ENCODE measurements around the gene LAX1. TPM values are rescaled to one million over a fixed set of nuclear protein-coding genes. Genes with fewer than 3 reads are reported as not detected.

LAX1 gene
- total RNA-seq, 1 donor from 2014 or later: not detected

DNA sequence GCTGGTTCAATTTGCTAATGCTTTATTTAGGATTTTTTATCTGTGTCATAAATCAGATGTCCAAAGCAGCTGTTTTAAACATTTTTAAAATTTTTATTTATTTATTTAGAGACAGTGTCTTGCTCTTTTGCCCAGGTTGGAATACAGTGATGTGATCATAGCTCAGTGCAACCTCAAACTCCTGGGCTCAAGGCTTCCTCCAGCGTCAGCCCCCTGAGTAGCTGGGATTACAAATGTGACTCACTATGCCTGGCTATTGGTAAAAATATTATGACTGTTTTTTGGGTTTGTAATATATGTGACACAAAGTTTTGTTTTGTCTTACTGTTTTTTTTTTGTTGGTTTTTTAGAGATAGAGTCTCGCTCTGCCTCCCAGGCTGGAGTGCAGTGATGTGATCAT lies 42.2 kb downstream of the LAX1 start:
- FAIRE-seq: no peak

GRCh38 chr1:203813581-203814341 lies 48.8 kb downstream of the LAX1 start:
- DNase-seq (ENCODE audit: low read depth): no peak
- Mint-ChIP-seq H3K4me3 (ENCODE audit: unreplicated experiment) (no peak overlapping the region), H3K4me1 (ENCODE audit: low read depth, unreplicated experiment) (no peaks in the 10 kb centered on the region), H3K36me3 (ENCODE audit: low read depth, unreplicated experiment) (peaks cover 15% of the 10 kb centered on the region), H3K27ac (ENCODE audit: unreplicated experiment) (no peak overlapping the region), H3K27me3 (ENCODE audit: low read depth, unreplicated experiment) (no peaks in the 10 kb centered on the region), H3K9me3 (ENCODE audit: unreplicated experiment) (peaks cover 2% of the 10 kb centered on the region)
- FAIRE-seq: no peak
- Histone ChIP-seq H3K36me3 (ENCODE audit: insufficient read depth, low read length) (peaks cover 23% of the 10 kb centered on the region), H3K4me3 (ENCODE audit: insufficient read depth, low read depth, low read length) (no peak overlapping the region), H3K27me3 (ENCODE audit: insufficient read depth, low read length) (no peaks in the 10 kb centered on the region), H3K9ac (ENCODE audit: low read length) (no peak overlapping the region), H3K27ac (ENCODE audit: low read depth, low read length) (no peak overlapping the region), H3K4me2 (ENCODE audit: low read length) (no peak overlapping the region), H4K20me1 (ENCODE audit: insufficient read depth, low read length) (peaks cover 75% of the 10 kb centered on the region), H2AFZ (ENCODE audit: low read depth, low read length) (no peak overlapping the region), H3K79me2 (ENCODE audit: insufficient read depth, low read length) (peaks cover 94% of the 10 kb centered on the region), H3K4me1 (ENCODE audit: insufficient read depth, low read length) (no peaks in the 10 kb centered on the region), H3K9me3 (ENCODE audit: insufficient read depth, low read depth, low read length) (no peaks in the 10 kb centered on the region)
- TF ChIP-seq, protein P1, sequence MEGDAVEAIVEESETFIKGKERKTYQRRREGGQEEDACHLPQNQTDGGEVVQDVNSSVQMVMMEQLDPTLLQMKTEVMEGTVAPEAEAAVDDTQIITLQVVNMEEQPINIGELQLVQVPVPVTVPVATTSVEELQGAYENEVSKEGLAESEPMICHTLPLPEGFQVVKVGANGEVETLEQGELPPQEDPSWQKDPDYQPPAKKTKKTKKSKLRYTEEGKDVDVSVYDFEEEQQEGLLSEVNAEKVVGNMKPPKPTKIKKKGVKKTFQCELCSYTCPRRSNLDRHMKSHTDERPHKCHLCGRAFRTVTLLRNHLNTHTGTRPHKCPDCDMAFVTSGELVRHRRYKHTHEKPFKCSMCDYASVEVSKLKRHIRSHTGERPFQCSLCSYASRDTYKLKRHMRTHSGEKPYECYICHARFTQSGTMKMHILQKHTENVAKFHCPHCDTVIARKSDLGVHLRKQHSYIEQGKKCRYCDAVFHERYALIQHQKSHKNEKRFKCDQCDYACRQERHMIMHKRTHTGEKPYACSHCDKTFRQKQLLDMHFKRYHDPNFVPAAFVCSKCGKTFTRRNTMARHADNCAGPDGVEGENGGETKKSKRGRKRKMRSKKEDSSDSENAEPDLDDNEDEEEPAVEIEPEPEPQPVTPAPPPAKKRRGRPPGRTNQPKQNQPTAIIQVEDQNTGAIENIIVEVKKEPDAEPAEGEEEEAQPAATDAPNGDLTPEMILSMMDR (IDR thresholded peaks at IDR 0.05; ENCODE audit: insufficient read depth, low read depth, low read length): no peak
- TF ChIP-seq EZH2 (IDR thresholded peaks at IDR 0.05; ENCODE audit: insufficient read depth, low read length): no peak

More for the DNA sequence above, 42.2 kb downstream of the LAX1 start:
- peaks cover 5% of the 10 kb centered on the region for H3K4me1 Mint-ChIP-seq (ENCODE audit: low read depth, unreplicated experiment)
- peak overlapping the region; percentile 53 for H3K27ac ChIP-seq (ENCODE audit: low read depth, low read length)
- no peak overlapping the region for H3K4me3 Mint-ChIP-seq (ENCODE audit: unreplicated experiment)
- H3K79me2 ChIP-seq (ENCODE audit: insufficient read depth, low read length): peaks cover 93% of the 10 kb centered on the region
- peak; percentile 73 for DNase-seq (ENCODE audit: low read depth)
- no peak overlapping the region for H3K4me3 ChIP-seq (ENCODE audit: insufficient read depth, low read depth, low read length)
- H2AFZ ChIP-seq (ENCODE audit: low read depth, low read length): no peak overlapping the region
- H3K36me3 Mint-ChIP-seq (ENCODE audit: low read depth, unreplicated experiment): peaks cover 14% of the 10 kb centered on the region
- H3K9ac ChIP-seq (ENCODE audit: low read length): no peak overlapping the region
- no peaks in the 10 kb centered on the region for H3K27me3 ChIP-seq (ENCODE audit: insufficient read depth, low read length)
- peaks cover 7% of the 10 kb centered on the region for H3K4me1 ChIP-seq (ENCODE audit: insufficient read depth, low read length)
- H3K4me2 ChIP-seq (ENCODE audit: low read length): no peak overlapping the region
- TF ChIP-seq, protein P1 (IDR thresholded peaks at IDR 0.05; ENCODE audit: insufficient read depth, low read depth, low read length): no peak
- no peak for TF ChIP-seq EZH2 (IDR thresholded peaks at IDR 0.05; ENCODE audit: insufficient read depth, low read length)
- H3K9me3 ChIP-seq (ENCODE audit: insufficient read depth, low read depth, low read length): no peaks in the 10 kb centered on the region
- peaks cover 88% of the 10 kb centered on the region for H4K20me1 ChIP-seq (ENCODE audit: insufficient read depth, low read length)
- no peaks in the 10 kb centered on the region for H3K9me3 Mint-ChIP-seq (ENCODE audit: unreplicated experiment)
- peak overlapping the region; percentile 53 for H3K27ac Mint-ChIP-seq (ENCODE audit: unreplicated experiment)
- no peaks in the 10 kb centered on the region for H3K27me3 Mint-ChIP-seq (ENCODE audit: low read depth, unreplicated experiment)
- peaks cover 20% of the 10 kb centered on the region for H3K36me3 ChIP-seq (ENCODE audit: insufficient read depth, low read length)

- H3K27me3 Mint-ChIP-seq (ENCODE audit: low read depth, unreplicated experiment): no peaks in the 10 kb centered on the region
These were observed 53.4 kb downstream of the LAX1 start for GRCh38 chr1:203818399-203818798.

More at GRCh38 chr1:203818399-203818798, 53.4 kb downstream of the LAX1 start:
- Histone ChIP-seq H3K4me3 (ENCODE audit: insufficient read depth, low read depth, low read length) (no peak overlapping the region), H3K36me3 (ENCODE audit: insufficient read depth, low read length) (peaks cover 50% of the 10 kb centered on the region), H4K20me1 (ENCODE audit: insufficient read depth, low read length) (peaks cover 64% of the 10 kb centered on the region), H3K4me2 (ENCODE audit: low read length) (no peak overlapping the region), H3K27me3 (ENCODE audit: insufficient read depth, low read length) (no peaks in the 10 kb centered on the region), H3K9ac (ENCODE audit: low read length) (no peak overlapping the region), H3K79me2 (ENCODE audit: insufficient read depth, low read length) (peaks cover 81% of the 10 kb centered on the region), H3K27ac (ENCODE audit: low read depth, low read length) (no peak overlapping the region), H2AFZ (ENCODE audit: low read depth, low read length) (no peak overlapping the region), H3K9me3 (ENCODE audit: insufficient read depth, low read depth, low read length) (no peaks in the 10 kb centered on the region), H3K4me1 (ENCODE audit: insufficient read depth, low read length) (no peaks in the 10 kb centered on the region)
- no peak for DNase-seq (ENCODE audit: low read depth)
- Mint-ChIP-seq H3K27ac (ENCODE audit: unreplicated experiment) (no peak overlapping the region), H3K9me3 (ENCODE audit: unreplicated experiment) (peaks cover 2% of the 10 kb centered on the region), H3K36me3 (ENCODE audit: low read depth, unreplicated experiment) (peaks cover 22% of the 10 kb centered on the region), H3K4me3 (ENCODE audit: unreplicated experiment) (no peak overlapping the region), H3K4me1 (ENCODE audit: low read depth, unreplicated experiment) (no peaks in the 10 kb centered on the region)
- FAIRE-seq: no peak
- no peak for TF ChIP-seq EZH2 (IDR thresholded peaks at IDR 0.05; ENCODE audit: insufficient read depth, low read length)
- TF ChIP-seq, protein P1 (IDR thresholded peaks at IDR 0.05; ENCODE audit: insufficient read depth, low read depth, low read length): no peak
